ENCODE results near the gene ASB17.

DNA sequence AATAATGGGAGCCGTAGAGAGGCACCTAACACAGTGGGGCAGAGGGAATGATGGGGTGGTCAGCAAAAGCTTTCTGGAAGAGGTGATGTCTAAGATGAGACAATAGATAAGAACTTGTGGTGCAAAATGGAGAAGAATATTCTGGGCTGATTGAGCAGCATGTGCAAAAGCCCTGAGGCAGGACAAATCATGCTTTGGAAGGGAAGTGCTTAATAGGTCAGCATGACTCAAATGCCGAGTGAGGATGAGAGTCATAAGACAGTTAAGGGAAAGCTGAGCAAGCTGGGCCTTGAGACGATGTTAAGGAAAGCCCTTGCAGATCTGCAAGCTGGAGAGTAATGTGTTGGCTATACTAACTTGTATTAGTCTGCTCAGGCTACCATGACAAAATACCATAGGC is 37.3 kb upstream of the ASB17 start:
- TF ChIP-seq, protein P1, sequence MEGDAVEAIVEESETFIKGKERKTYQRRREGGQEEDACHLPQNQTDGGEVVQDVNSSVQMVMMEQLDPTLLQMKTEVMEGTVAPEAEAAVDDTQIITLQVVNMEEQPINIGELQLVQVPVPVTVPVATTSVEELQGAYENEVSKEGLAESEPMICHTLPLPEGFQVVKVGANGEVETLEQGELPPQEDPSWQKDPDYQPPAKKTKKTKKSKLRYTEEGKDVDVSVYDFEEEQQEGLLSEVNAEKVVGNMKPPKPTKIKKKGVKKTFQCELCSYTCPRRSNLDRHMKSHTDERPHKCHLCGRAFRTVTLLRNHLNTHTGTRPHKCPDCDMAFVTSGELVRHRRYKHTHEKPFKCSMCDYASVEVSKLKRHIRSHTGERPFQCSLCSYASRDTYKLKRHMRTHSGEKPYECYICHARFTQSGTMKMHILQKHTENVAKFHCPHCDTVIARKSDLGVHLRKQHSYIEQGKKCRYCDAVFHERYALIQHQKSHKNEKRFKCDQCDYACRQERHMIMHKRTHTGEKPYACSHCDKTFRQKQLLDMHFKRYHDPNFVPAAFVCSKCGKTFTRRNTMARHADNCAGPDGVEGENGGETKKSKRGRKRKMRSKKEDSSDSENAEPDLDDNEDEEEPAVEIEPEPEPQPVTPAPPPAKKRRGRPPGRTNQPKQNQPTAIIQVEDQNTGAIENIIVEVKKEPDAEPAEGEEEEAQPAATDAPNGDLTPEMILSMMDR (conservative IDR thresholded peaks at IDR 0.05; ENCODE audit: low read length): no peak
- no peak for TF ChIP-seq EZH2phosphoT487 (IDR thresholded peaks at IDR 0.05; ENCODE audit: borderline replicate concordance)

All from Loucy (cell line).